HG02870 (cell line): ENCODE measurements around the gene NR2E1.

Experiments used
- ATAC-seq: cut with Tn5 transposase; IDR thresholded peaks from one replicate; pipeline ENCODE4 v1.9.1; 2021; ENCODE audit warnings: mild to moderate bottlenecking, moderate library complexity; ENCODE audit not compliant: unreplicated experiment

The NR2E1 gene

GRCh38 chr6:108203189-108204112 lies 37.6 kb downstream of the NR2E1 start:
- ATAC-seq, result no peak

- no peak for ATAC-seq
Measured at GRCh38 chr6:108207013-108207412, 41.2 kb downstream of the NR2E1 start.

- no peak for ATAC-seq
Measured at GRCh38 chr6:108209738-108210137, 43.9 kb downstream of the NR2E1 start.

- no peak for ATAC-seq
Measured at GRCh38 chr6:108210556-108210955, 44.7 kb downstream of the NR2E1 start.

- ATAC-seq, result no peak
Measured at GRCh38 chr6:108211671-108212070, 45.8 kb downstream of the NR2E1 start.

GRCh38 chr6:108222064-108222463 lies 56.2 kb downstream of the NR2E1 start:
- ATAC-seq, result no peak

- no peak for ATAC-seq
Measured at GRCh38 chr6:108222504-108222903, 56.7 kb downstream of the NR2E1 start.

GRCh38 chr6:108227290-108227689 lies 61.5 kb downstream of the NR2E1 start:
- ATAC-seq, result no peak

GRCh38 chr6:108228416-108228815 lies 62.6 kb downstream of the NR2E1 start:
- no peak for ATAC-seq

- ATAC-seq, result no peak
Measured at GRCh38 chr6:108235127-108235526, 69.3 kb downstream of the NR2E1 start.

- no peak for ATAC-seq
Measured at GRCh38 chr6:108236791-108237190, 71.0 kb downstream of the NR2E1 start.

- no peak for ATAC-seq
Measured at GRCh38 chr6:108238322-108238721, 72.5 kb downstream of the NR2E1 start.
